ENCODE data around the gene TRNP1.
A peak's percentile ranks its signal among the peaks of the same experiment; 100 is the strongest.

Gene TRNP1

GRCh38 chr1:27037518-27037917 is 44.0 kb downstream of the TRNP1 start:
- Histone ChIP-seq H3K4me1 (ENCODE audit: control insufficient read depth, insufficient read depth, low read length) (peaks cover 3% of the 10 kb centered on the region), H3K27me3 (ENCODE audit: control insufficient read depth, insufficient read depth, low read length) (no peaks in the 10 kb centered on the region), H3K9me3 (ENCODE audit: control insufficient read depth, insufficient read depth, low read length) (no peaks in the 10 kb centered on the region), H3K9ac (ENCODE audit: low read depth, low read length) (no peak overlapping the region), H3K36me3 (ENCODE audit: control insufficient read depth, insufficient read depth, low read length) (no peaks in the 10 kb centered on the region), H3K4me3 (ENCODE audit: low read depth, low read length) (no peak overlapping the region)

- H3K9me3 ChIP-seq (ENCODE audit: control insufficient read depth, insufficient read depth, low read length) = no peaks in the 10 kb centered on the region
- peaks cover 3% of the 10 kb centered on the region for H3K4me1 ChIP-seq (ENCODE audit: control insufficient read depth, insufficient read depth, low read length)
- no peaks in the 10 kb centered on the region for H3K27me3 ChIP-seq (ENCODE audit: control insufficient read depth, insufficient read depth, low read length)
- H3K4me3 ChIP-seq (ENCODE audit: low read depth, low read length) = no peak overlapping the region
- no peak overlapping the region for H3K9ac ChIP-seq (ENCODE audit: low read depth, low read length)
- no peaks in the 10 kb centered on the region for H3K36me3 ChIP-seq (ENCODE audit: control insufficient read depth, insufficient read depth, low read length)
These were observed 44.5 kb downstream of the TRNP1 start for GRCh38 chr1:27038020-27038419.

- Histone ChIP-seq H3K36me3 (ENCODE audit: control insufficient read depth, insufficient read depth, low read length) (no peaks in the 10 kb centered on the region), H3K9ac (ENCODE audit: low read depth, low read length) (no peak overlapping the region), H3K4me3 (ENCODE audit: low read depth, low read length) (no peak overlapping the region), H3K4me1 (ENCODE audit: control insufficient read depth, insufficient read depth, low read length) (peaks cover 15% of the 10 kb centered on the region), H3K27me3 (ENCODE audit: control insufficient read depth, insufficient read depth, low read length) (no peaks in the 10 kb centered on the region), H3K9me3 (ENCODE audit: control insufficient read depth, insufficient read depth, low read length) (no peaks in the 10 kb centered on the region)
These were observed 49.2 kb downstream of the TRNP1 start for GRCh38 chr1:27042670-27043069.

- Histone ChIP-seq H3K4me3 (ENCODE audit: low read depth, low read length) (peak overlapping the region; percentile 55), H3K9ac (ENCODE audit: low read depth, low read length) (peak overlapping the region; percentile 9), H3K4me1 (ENCODE audit: control insufficient read depth, insufficient read depth, low read length) (peaks cover 18% of the 10 kb centered on the region), H3K27me3 (ENCODE audit: control insufficient read depth, insufficient read depth, low read length) (no peaks in the 10 kb centered on the region), H3K36me3 (ENCODE audit: control insufficient read depth, insufficient read depth, low read length) (no peaks in the 10 kb centered on the region), H3K9me3 (ENCODE audit: control insufficient read depth, insufficient read depth, low read length) (no peaks in the 10 kb centered on the region)
These were observed 51.2 kb downstream of the TRNP1 start for GRCh38 chr1:27044613-27045151.

GRCh38 chr1:27045973-27046558 is 52.6 kb downstream of the TRNP1 start:
- no peak overlapping the region for H3K9ac ChIP-seq (ENCODE audit: low read depth, low read length)
- H3K27me3 ChIP-seq (ENCODE audit: control insufficient read depth, insufficient read depth, low read length) = no peaks in the 10 kb centered on the region
- H3K4me3 ChIP-seq (ENCODE audit: low read depth, low read length) = no peak overlapping the region
- H3K36me3 ChIP-seq (ENCODE audit: control insufficient read depth, insufficient read depth, low read length) = no peaks in the 10 kb centered on the region
- H3K9me3 ChIP-seq (ENCODE audit: control insufficient read depth, insufficient read depth, low read length) = no peaks in the 10 kb centered on the region
- H3K4me1 ChIP-seq (ENCODE audit: control insufficient read depth, insufficient read depth, low read length) = peaks cover 24% of the 10 kb centered on the region

- no peak overlapping the region for H3K9ac ChIP-seq (ENCODE audit: low read depth, low read length)
- no peaks in the 10 kb centered on the region for H3K36me3 ChIP-seq (ENCODE audit: control insufficient read depth, insufficient read depth, low read length)
- H3K4me3 ChIP-seq (ENCODE audit: low read depth, low read length) = no peak overlapping the region
- peaks cover 24% of the 10 kb centered on the region for H3K4me1 ChIP-seq (ENCODE audit: control insufficient read depth, insufficient read depth, low read length)
- H3K9me3 ChIP-seq (ENCODE audit: control insufficient read depth, insufficient read depth, low read length) = no peaks in the 10 kb centered on the region
- H3K27me3 ChIP-seq (ENCODE audit: control insufficient read depth, insufficient read depth, low read length) = no peaks in the 10 kb centered on the region
These were observed 54.4 kb downstream of the TRNP1 start for GRCh38 chr1:27047914-27048313.

GRCh38 chr1:27049100-27049499 is 55.6 kb downstream of the TRNP1 start:
- no peaks in the 10 kb centered on the region for H3K36me3 ChIP-seq (ENCODE audit: control insufficient read depth, insufficient read depth, low read length)
- H3K4me3 ChIP-seq (ENCODE audit: low read depth, low read length) = no peak overlapping the region
- no peaks in the 10 kb centered on the region for H3K27me3 ChIP-seq (ENCODE audit: control insufficient read depth, insufficient read depth, low read length)
- H3K4me1 ChIP-seq (ENCODE audit: control insufficient read depth, insufficient read depth, low read length) = peaks cover 24% of the 10 kb centered on the region
- no peak overlapping the region for H3K9ac ChIP-seq (ENCODE audit: low read depth, low read length)
- H3K9me3 ChIP-seq (ENCODE audit: control insufficient read depth, insufficient read depth, low read length) = no peaks in the 10 kb centered on the region

- Histone ChIP-seq H3K4me3 (ENCODE audit: low read depth, low read length) (no peak overlapping the region), H3K27me3 (ENCODE audit: control insufficient read depth, insufficient read depth, low read length) (no peaks in the 10 kb centered on the region), H3K9me3 (ENCODE audit: control insufficient read depth, insufficient read depth, low read length) (no peaks in the 10 kb centered on the region), H3K36me3 (ENCODE audit: control insufficient read depth, insufficient read depth, low read length) (no peaks in the 10 kb centered on the region), H3K9ac (ENCODE audit: low read depth, low read length) (no peak overlapping the region), H3K4me1 (ENCODE audit: control insufficient read depth, insufficient read depth, low read length) (peaks cover 24% of the 10 kb centered on the region)
These were observed 56.1 kb downstream of the TRNP1 start for GRCh38 chr1:27049607-27050006.
